ENCODE results near the gene TRMU.

The TRMU gene, protein sequence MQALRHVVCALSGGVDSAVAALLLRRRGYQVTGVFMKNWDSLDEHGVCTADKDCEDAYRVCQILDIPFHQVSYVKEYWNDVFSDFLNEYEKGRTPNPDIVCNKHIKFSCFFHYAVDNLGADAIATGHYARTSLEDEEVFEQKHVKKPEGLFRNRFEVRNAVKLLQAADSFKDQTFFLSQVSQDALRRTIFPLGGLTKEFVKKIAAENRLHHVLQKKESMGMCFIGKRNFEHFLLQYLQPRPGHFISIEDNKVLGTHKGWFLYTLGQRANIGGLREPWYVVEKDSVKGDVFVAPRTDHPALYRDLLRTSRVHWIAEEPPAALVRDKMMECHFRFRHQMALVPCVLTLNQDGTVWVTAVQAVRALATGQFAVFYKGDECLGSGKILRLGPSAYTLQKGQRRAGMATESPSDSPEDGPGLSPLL

DNA sequence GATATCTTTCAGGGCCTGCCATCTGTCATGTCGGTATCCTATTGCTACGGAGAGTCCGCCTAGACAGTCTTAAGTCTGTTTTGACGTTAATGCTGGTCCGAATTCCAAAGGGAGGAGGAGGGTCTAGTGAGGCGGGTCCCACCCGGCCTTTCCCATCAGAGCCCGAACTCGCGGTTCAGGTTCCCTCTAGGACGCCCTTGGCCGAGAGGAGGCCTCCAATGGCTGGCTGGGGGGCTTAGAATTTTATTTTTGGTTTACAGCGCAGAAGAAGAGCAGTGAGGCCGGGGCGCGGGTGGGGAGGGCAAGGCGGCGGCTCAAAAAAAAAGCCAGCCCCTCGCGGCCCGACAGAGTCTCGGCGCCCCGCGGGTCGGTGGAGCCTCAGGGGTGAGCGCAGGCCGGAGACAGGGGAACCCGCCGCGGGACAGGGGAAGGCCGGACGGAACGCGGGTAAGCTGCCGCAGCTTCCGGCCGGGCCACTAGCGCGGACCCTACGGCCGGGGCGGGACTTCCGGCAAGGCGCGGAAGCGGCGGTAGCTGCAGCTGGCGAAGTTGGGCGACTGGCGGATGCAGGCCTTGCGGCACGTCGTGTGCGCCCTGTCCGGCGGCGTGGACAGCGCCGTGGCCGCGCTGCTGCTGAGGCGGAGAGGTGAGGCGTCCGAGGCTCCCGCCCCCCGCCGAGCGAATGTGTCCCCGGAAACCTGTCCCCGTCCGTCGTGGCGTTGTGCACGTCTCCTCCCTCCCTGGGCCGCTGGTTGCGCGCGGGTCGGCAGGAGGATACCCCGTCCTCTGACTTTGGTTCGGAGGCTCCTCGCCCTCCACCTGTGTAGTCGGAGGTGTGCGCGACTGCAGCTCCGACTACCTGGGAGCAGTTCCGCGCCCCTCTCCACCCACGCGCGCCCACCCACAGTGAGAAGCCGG lies at the start of gene TRMU:
Gene TRMU (plus strand): TSS at position 514 of the 918 bp plus-strand sequence. CDS start 51 bp downstream, at position 565.
- TF ChIP-seq YY1 (IDR thresholded peaks at IDR 0.05; ENCODE audit: low read depth) (peak; percentile 55), EGR1 (IDR thresholded peaks at IDR 0.05) (peak; percentile 69), NFIC (IDR thresholded peaks at IDR 0.05) (no peak), RAD21 (IDR thresholded peaks at IDR 0.05; ENCODE audit: low read depth) (no peak), FOXM1 (IDR thresholded peaks at IDR 0.05; ENCODE audit: borderline replicate concordance, low read depth) (no peak), TEAD4 (IDR thresholded peaks at IDR 0.05) (peak; percentile 29; the same call in 1 of the 2 replicates), CREB1 (IDR thresholded peaks at IDR 0.05; ENCODE audit: low read depth) (0 out of 2 replicates have a peak, but pooled peaks have one; percentile 23), TAF1 (IDR thresholded peaks at IDR 0.05; ENCODE audit: low read depth) (peak; percentile 97), CEBPB (IDR thresholded peaks at IDR 0.05) (0 out of 2 replicates have a peak, but pooled peaks have one; percentile 16), ZBTB7A (IDR thresholded peaks at IDR 0.05; ENCODE audit: low read depth) (peak; percentile 72), EP300 (IDR thresholded peaks at IDR 0.05; ENCODE audit: borderline replicate concordance) (peak; percentile 51; the same call in 1 of the 2 replicates), TCF12 (IDR thresholded peaks at IDR 0.05; ENCODE audit: low read depth) (peak; percentile 76)
- TF ChIP-seq, protein P1, sequence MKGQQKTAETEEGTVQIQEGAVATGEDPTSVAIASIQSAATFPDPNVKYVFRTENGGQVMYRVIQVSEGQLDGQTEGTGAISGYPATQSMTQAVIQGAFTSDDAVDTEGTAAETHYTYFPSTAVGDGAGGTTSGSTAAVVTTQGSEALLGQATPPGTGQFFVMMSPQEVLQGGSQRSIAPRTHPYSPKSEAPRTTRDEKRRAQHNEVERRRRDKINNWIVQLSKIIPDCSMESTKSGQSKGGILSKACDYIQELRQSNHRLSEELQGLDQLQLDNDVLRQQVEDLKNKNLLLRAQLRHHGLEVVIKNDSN (IDR thresholded peaks at IDR 0.05), result peak; percentile 62
- TF ChIP-seq, protein P2, sequence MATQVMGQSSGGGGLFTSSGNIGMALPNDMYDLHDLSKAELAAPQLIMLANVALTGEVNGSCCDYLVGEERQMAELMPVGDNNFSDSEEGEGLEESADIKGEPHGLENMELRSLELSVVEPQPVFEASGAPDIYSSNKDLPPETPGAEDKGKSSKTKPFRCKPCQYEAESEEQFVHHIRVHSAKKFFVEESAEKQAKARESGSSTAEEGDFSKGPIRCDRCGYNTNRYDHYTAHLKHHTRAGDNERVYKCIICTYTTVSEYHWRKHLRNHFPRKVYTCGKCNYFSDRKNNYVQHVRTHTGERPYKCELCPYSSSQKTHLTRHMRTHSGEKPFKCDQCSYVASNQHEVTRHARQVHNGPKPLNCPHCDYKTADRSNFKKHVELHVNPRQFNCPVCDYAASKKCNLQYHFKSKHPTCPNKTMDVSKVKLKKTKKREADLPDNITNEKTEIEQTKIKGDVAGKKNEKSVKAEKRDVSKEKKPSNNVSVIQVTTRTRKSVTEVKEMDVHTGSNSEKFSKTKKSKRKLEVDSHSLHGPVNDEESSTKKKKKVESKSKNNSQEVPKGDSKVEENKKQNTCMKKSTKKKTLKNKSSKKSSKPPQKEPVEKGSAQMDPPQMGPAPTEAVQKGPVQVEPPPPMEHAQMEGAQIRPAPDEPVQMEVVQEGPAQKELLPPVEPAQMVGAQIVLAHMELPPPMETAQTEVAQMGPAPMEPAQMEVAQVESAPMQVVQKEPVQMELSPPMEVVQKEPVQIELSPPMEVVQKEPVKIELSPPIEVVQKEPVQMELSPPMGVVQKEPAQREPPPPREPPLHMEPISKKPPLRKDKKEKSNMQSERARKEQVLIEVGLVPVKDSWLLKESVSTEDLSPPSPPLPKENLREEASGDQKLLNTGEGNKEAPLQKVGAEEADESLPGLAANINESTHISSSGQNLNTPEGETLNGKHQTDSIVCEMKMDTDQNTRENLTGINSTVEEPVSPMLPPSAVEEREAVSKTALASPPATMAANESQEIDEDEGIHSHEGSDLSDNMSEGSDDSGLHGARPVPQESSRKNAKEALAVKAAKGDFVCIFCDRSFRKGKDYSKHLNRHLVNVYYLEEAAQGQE (IDR thresholded peaks at IDR 0.05; ENCODE audit: low read depth), result 0 out of 2 replicates have a peak, but pooled peaks have one; percentile 27
- TF ChIP-seq, protein P3, sequence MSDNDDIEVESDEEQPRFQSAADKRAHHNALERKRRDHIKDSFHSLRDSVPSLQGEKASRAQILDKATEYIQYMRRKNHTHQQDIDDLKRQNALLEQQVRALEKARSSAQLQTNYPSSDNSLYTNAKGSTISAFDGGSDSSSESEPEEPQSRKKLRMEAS (IDR thresholded peaks at IDR 0.05), result peak; percentile 91

DNA sequence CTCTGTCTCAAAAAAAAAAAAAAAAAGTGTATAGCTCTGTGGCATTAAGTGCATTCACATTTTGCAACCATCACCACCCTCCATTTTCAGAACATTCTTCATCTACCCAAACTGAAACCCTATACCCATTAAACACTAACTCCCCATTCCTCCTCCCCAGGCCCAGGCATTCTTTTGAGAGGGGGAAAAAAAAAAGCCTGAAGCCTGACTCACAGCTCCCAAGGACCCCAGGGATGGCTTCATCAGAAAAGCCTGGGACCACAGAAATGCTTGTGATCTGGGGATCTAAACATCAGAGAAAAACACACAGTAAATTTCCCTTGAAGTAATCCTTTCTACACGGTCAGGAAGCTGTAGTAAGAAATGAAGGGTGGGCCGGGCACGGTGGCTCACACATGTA lies 49.5 kb upstream of the TRMU start:
- TF ChIP-seq EGR1 (IDR thresholded peaks at IDR 0.05), result no peak
- TF ChIP-seq, protein P1 (IDR thresholded peaks at IDR 0.05), result no peak

DNA sequence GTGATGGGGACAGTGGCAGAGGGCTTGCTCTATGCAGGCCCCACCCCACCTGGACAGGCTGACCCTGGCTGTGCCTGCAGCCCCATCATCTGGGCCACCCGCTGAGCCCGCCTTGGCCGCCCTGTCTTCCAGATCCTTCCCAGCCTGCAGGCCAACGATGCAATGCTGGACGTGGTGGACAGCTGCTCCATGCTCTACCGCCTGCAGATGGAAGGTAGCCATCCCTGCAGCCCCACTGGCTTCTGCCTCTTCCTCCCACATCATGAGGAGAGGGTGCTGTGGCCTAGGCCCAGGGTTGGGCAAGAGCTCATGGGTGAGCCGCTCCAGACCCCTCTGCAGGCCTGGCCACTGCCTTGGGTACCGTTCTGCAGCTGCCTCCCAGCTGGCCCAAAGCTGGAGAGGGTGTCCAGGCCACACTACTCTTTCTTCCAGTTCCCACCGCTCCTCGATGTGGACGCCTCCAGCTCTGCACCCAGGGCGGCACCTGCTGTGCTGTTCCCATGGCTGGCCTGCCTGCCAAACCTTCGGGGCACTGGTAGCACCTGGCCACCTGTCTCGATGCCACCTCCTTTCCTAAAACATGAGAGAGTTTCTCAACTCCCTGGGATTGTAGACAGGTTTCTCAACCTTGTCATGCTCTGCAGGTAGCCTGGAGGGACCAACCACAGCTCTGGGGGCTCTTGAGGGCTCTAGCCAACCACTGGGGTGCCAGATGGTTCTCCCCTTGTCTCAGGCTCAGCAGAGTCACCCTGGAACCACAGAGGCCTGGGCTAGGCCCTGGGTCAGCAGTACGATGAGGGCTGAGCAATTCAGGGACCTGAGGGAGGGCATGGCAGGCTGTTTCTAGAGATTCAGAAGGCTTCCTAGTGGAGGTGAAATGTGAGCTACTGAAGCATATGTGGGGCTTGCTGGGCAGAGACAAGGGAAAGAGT lies 48.3 kb upstream of the TRMU start:
- TF ChIP-seq NFIC (IDR thresholded peaks at IDR 0.05) (no peak), ZBTB7A (IDR thresholded peaks at IDR 0.05; ENCODE audit: low read depth) (no peak), TAF1 (IDR thresholded peaks at IDR 0.05; ENCODE audit: low read depth) (no peak)
- TF ChIP-seq, protein P2 (IDR thresholded peaks at IDR 0.05; ENCODE audit: low read depth), result no peak
- TF ChIP-seq, protein P1 (IDR thresholded peaks at IDR 0.05), result no peak

DNA sequence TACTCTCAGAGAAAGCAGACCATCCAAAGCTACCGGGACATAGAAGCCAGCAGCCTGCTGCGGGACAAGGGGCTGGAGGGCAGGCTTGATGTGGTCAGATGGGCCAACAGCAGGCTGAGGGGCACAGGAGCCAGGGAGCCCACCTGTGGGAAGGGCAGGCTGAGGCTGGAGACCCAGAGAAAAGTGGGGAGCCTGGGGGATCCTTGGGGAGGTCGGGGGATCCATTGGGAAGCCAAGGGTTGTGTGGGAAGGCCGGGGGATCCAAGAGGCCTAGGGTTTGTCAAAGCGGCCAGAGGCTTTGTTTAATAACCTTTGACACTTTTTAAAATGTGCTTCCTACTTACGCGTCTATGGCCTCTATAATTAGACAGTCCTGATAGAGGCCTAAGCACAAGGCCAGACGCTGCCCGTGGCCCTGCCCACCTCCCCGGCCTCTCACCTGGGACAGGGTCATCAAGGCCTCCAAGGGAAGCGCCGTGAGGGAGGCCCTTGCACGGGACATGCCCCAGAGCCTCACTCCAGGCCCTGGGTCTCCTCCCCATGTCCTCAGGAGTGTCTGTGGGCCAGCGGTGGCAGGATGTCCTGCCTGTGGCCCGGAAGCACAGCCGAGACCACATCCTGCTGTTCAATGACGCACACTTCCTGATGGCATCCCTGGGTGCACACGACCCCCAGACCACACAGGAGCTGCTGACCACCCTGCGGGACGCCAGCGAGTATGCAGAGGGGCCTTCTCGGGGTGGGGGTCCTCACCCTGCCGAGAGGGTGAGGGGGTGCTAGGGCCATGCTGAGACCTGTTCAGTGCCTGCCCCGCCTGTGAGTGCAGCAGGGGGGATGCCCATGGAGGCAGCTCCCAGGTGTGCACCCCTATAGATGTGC lies 47.4 kb upstream of the TRMU start:
- TF ChIP-seq CREB1 (IDR thresholded peaks at IDR 0.05; ENCODE audit: low read depth) (no peak), TCF12 (IDR thresholded peaks at IDR 0.05; ENCODE audit: low read depth) (no peak), EP300 (IDR thresholded peaks at IDR 0.05; ENCODE audit: borderline replicate concordance) (no peak), TEAD4 (IDR thresholded peaks at IDR 0.05) (no peak), YY1 (IDR thresholded peaks at IDR 0.05; ENCODE audit: low read depth) (no peak), NFIC (IDR thresholded peaks at IDR 0.05) (no peak), EGR1 (IDR thresholded peaks at IDR 0.05) (no peak), FOXM1 (IDR thresholded peaks at IDR 0.05; ENCODE audit: borderline replicate concordance, low read depth) (no peak), CEBPB (IDR thresholded peaks at IDR 0.05) (no peak), ZBTB7A (IDR thresholded peaks at IDR 0.05; ENCODE audit: low read depth) (no peak)
- TF ChIP-seq, protein P2 (IDR thresholded peaks at IDR 0.05; ENCODE audit: low read depth), result no peak
- TF ChIP-seq, protein P3 (IDR thresholded peaks at IDR 0.05), result no peak
- TF ChIP-seq, protein P1 (IDR thresholded peaks at IDR 0.05), result no peak

All from Ishikawa (cell line).